Activated naive CD8-positive, alpha-beta T cell (primary cell): ENCODE data around the gene SLC14A1.

ENCODE experiments used
- H3K27ac Mint-ChIP-seq: one replicate; pipeline ENCODE4 v1.8.0; 2021; ENCODE audit warnings: mixed read lengths
- H3K27me3 Mint-ChIP-seq: one replicate; pipeline ENCODE4 v1.8.0; 2021; ENCODE audit warnings: mixed read lengths
- H3K36me3 Mint-ChIP-seq: one replicate; pipeline ENCODE4 v1.8.0; 2021; ENCODE audit warnings: mixed read lengths
- H3K4me1 Mint-ChIP-seq: one replicate; pipeline ENCODE4 v1.8.0; 2021; ENCODE audit warnings: low read depth, mixed read lengths
- H3K4me3 Mint-ChIP-seq: one replicate; pipeline ENCODE4 v1.8.0; 2021; ENCODE audit warnings: mild to moderate bottlenecking, mixed read lengths
- H3K9me3 Mint-ChIP-seq: one replicate; pipeline ENCODE4 v1.8.0; 2021; ENCODE audit warnings: low read depth, mixed read lengths

The SLC14A1 gene

GRCh38 chr18:45702708-45703265 is 21.2 kb upstream of the SLC14A1 start:
- Mint-ChIP-seq H3K27ac (no peak overlapping the region), H3K27me3 (no peaks in the 10 kb centered on the region), H3K4me1 (no peaks in the 10 kb centered on the region), H3K36me3 (peaks cover 24% of the 10 kb centered on the region), H3K4me3 (no peak overlapping the region), H3K9me3 (peaks cover 44% of the 10 kb centered on the region)

- no peaks in the 10 kb centered on the region for H3K4me1 Mint-ChIP-seq
- H3K9me3 Mint-ChIP-seq, result peaks cover 36% of the 10 kb centered on the region
- no peak overlapping the region for H3K4me3 Mint-ChIP-seq
- no peaks in the 10 kb centered on the region for H3K27me3 Mint-ChIP-seq
- H3K27ac Mint-ChIP-seq, result no peak overlapping the region
- peaks cover 31% of the 10 kb centered on the region for H3K36me3 Mint-ChIP-seq
Measured at GRCh38 chr18:45708831-45709230, 15.2 kb upstream of the SLC14A1 start.

GRCh38 chr18:45712061-45712460 is 11.9 kb upstream of the SLC14A1 start:
- peaks cover 19% of the 10 kb centered on the region for H3K36me3 Mint-ChIP-seq
- H3K27ac Mint-ChIP-seq, result no peak overlapping the region

GRCh38 chr18:45713239-45713638 is 10.7 kb upstream of the SLC14A1 start:
- no peak overlapping the region for H3K4me3 Mint-ChIP-seq
- H3K27ac Mint-ChIP-seq, result no peak overlapping the region
- H3K36me3 Mint-ChIP-seq, result peaks cover 15% of the 10 kb centered on the region
- no peaks in the 10 kb centered on the region for H3K4me1 Mint-ChIP-seq
- peaks cover 15% of the 10 kb centered on the region for H3K9me3 Mint-ChIP-seq
- no peaks in the 10 kb centered on the region for H3K27me3 Mint-ChIP-seq

More at GRCh38 chr18:45712061-45712460, 11.9 kb upstream of the SLC14A1 start:
- Mint-ChIP-seq H3K27me3 (no peaks in the 10 kb centered on the region), H3K4me1 (no peaks in the 10 kb centered on the region), H3K4me3 (no peak overlapping the region), H3K9me3 (peaks cover 19% of the 10 kb centered on the region)

GRCh38 chr18:45715212-45715780 is 8.7 kb upstream of the SLC14A1 start:
- Mint-ChIP-seq H3K27me3 (peaks cover 2% of the 10 kb centered on the region), H3K9me3 (peaks cover 5% of the 10 kb centered on the region), H3K4me1 (no peaks in the 10 kb centered on the region), H3K4me3 (no peak overlapping the region), H3K27ac (no peak overlapping the region), H3K36me3 (peaks cover 8% of the 10 kb centered on the region)

- H3K9me3 Mint-ChIP-seq, result no peaks in the 10 kb centered on the region
- H3K27ac Mint-ChIP-seq, result no peak overlapping the region
- no peaks in the 10 kb centered on the region for H3K36me3 Mint-ChIP-seq
- H3K27me3 Mint-ChIP-seq, result peaks cover 2% of the 10 kb centered on the region
- no peak overlapping the region for H3K4me3 Mint-ChIP-seq
- peaks cover under 1% of the 10 kb centered on the region for H3K4me1 Mint-ChIP-seq
Measured at GRCh38 chr18:45719106-45719505, 4.9 kb upstream of the SLC14A1 start.

- peaks cover 2% of the 10 kb centered on the region for H3K4me1 Mint-ChIP-seq
- H3K9me3 Mint-ChIP-seq, result no peaks in the 10 kb centered on the region
- peaks cover 5% of the 10 kb centered on the region for H3K36me3 Mint-ChIP-seq
- no peak overlapping the region for H3K27ac Mint-ChIP-seq
- H3K27me3 Mint-ChIP-seq, result peaks cover 2% of the 10 kb centered on the region
- no peak overlapping the region for H3K4me3 Mint-ChIP-seq
Measured at GRCh38 chr18:45722899-45723298, 1.1 kb upstream of the SLC14A1 start.

GRCh38 chr18:45724601-45725000 is 620 bp downstream of the SLC14A1 start:
- Mint-ChIP-seq H3K4me1 (peaks cover 2% of the 10 kb centered on the region), H3K9me3 (no peaks in the 10 kb centered on the region), H3K27me3 (no peaks in the 10 kb centered on the region), H3K27ac (no peak overlapping the region), H3K4me3 (no peak overlapping the region), H3K36me3 (peaks cover 5% of the 10 kb centered on the region)

- Mint-ChIP-seq H3K9me3 (no peaks in the 10 kb centered on the region), H3K4me1 (peaks cover 2% of the 10 kb centered on the region), H3K4me3 (no peak overlapping the region), H3K36me3 (peaks cover 5% of the 10 kb centered on the region), H3K27me3 (no peaks in the 10 kb centered on the region), H3K27ac (no peak overlapping the region)
Measured at GRCh38 chr18:45725336-45725735, 1.4 kb downstream of the SLC14A1 start.

GRCh38 chr18:45726603-45727002 is 2.6 kb downstream of the SLC14A1 start:
- no peaks in the 10 kb centered on the region for H3K27me3 Mint-ChIP-seq
- H3K36me3 Mint-ChIP-seq, result peaks cover 8% of the 10 kb centered on the region
- no peaks in the 10 kb centered on the region for H3K9me3 Mint-ChIP-seq
- peaks cover 2% of the 10 kb centered on the region for H3K4me1 Mint-ChIP-seq
- no peak overlapping the region for H3K4me3 Mint-ChIP-seq
- no peak overlapping the region for H3K27ac Mint-ChIP-seq

GRCh38 chr18:45727068-45727467 is 3.1 kb downstream of the SLC14A1 start:
- Mint-ChIP-seq H3K27ac (no peak overlapping the region), H3K36me3 (peaks cover 8% of the 10 kb centered on the region), H3K27me3 (no peaks in the 10 kb centered on the region), H3K4me1 (peaks cover 2% of the 10 kb centered on the region), H3K4me3 (no peak overlapping the region), H3K9me3 (no peaks in the 10 kb centered on the region)

GRCh38 chr18:45728336-45729010 is 4.5 kb downstream of the SLC14A1 start:
- H3K36me3 Mint-ChIP-seq, result peaks cover 8% of the 10 kb centered on the region
- H3K4me3 Mint-ChIP-seq, result no peak overlapping the region
- no peak overlapping the region for H3K27ac Mint-ChIP-seq
- H3K4me1 Mint-ChIP-seq, result peaks cover 2% of the 10 kb centered on the region
- H3K27me3 Mint-ChIP-seq, result no peaks in the 10 kb centered on the region
- no peaks in the 10 kb centered on the region for H3K9me3 Mint-ChIP-seq

- no peaks in the 10 kb centered on the region for H3K9me3 Mint-ChIP-seq
- H3K27ac Mint-ChIP-seq, result no peak overlapping the region
- no peak overlapping the region for H3K4me3 Mint-ChIP-seq
- H3K36me3 Mint-ChIP-seq, result peaks cover 7% of the 10 kb centered on the region
- H3K27me3 Mint-ChIP-seq, result no peaks in the 10 kb centered on the region
- no peaks in the 10 kb centered on the region for H3K4me1 Mint-ChIP-seq
Measured at GRCh38 chr18:45730832-45731575, 7.0 kb downstream of the SLC14A1 start.

- Mint-ChIP-seq H3K4me1 (no peaks in the 10 kb centered on the region), H3K9me3 (no peaks in the 10 kb centered on the region), H3K27ac (no peak overlapping the region), H3K4me3 (no peak overlapping the region), H3K27me3 (no peaks in the 10 kb centered on the region), H3K36me3 (peaks cover 5% of the 10 kb centered on the region)
Measured at GRCh38 chr18:45731716-45732115, 7.7 kb downstream of the SLC14A1 start.

- Mint-ChIP-seq H3K4me3 (no peak overlapping the region), H3K4me1 (no peaks in the 10 kb centered on the region), H3K27me3 (no peaks in the 10 kb centered on the region), H3K27ac (no peak overlapping the region), H3K9me3 (no peaks in the 10 kb centered on the region), H3K36me3 (peaks cover 3% of the 10 kb centered on the region)
Measured at GRCh38 chr18:45733535-45733934, 9.6 kb downstream of the SLC14A1 start.
